IMR-90 (cell line): Measurements from ENCODE around the gene ABR. TPM values are rescaled to one million over a fixed set of nuclear protein-coding genes. Genes with fewer than 3 reads are reported as not detected.

ENCODE experiments used
- ATAC-seq: fragments of 200-7000 bp; cut with Tn5 transposase; 2 replicates; pipeline ENCODE4 v1.9.1; 2020; ENCODE audit warnings: low read depth, mild to moderate bottlenecking, moderate library complexity
- BruUV-seq: library from RNA; stranded (reverse); fragments of 400-500 nt; replicated peaks from 2 replicates; lab custom pipeline; 2021; lab: Mats Ljungman, UMichigan
- CTCF ChIA-PET: fragments of 300-600 bp; formaldehyde crosslinking; extraction: SDS; loops from one replicate; lab custom pipeline; 2021; ENCODE audit warnings: antibody characterized with exemption; lab: Yijun Ruan, JAX
- POLR2A ChIA-PET: fragments of 300-600 bp; sonication (Branson Sonifier 250); formaldehyde crosslinking; loops from one replicate; lab custom pipeline; 2022; ENCODE audit warnings: antibody characterized with exemption; ENCODE audit not compliant: unreplicated experiment; lab: Charles Lee
- DNase-seq: peaks from one replicate; pipeline ENCODE4 v3.0.0; 2013
- H2AFZ ChIP-seq: replicated peaks from 2 replicates; pipeline ENCODE3; 2013; ENCODE audit warnings: low read length, mild to moderate bottlenecking; ENCODE audit not compliant: poor library complexity
- H2AK5ac ChIP-seq: 2 replicates; pipeline ENCODE4 v1.6.1; 2013; ENCODE audit warnings: low read depth, low read length, inconsistent platforms
- H2AK9ac ChIP-seq: replicated peaks from 2 replicates; pipeline ENCODE3; 2013; ENCODE audit warnings: mild to moderate bottlenecking, low read depth, low read length, moderate library complexity; ENCODE audit not compliant: poor library complexity
- H2BK120ac ChIP-seq: 2 replicates; pipeline ENCODE4 v1.6.1; 2013; ENCODE audit warnings: low read depth, low read length, inconsistent platforms
- H2BK15ac ChIP-seq: 3 replicates; pipeline ENCODE4 v1.6.1; 2013; ENCODE audit warnings: low read depth, low read length, inconsistent platforms
- H2BK20ac ChIP-seq: 2 replicates; pipeline ENCODE4 v1.6.1; 2013; ENCODE audit warnings: low read depth, mild to moderate bottlenecking, inconsistent platforms, low read length, moderate library complexity
- H2BK5ac ChIP-seq: 2 replicates; pipeline ENCODE4 v1.6.1; 2013; ENCODE audit warnings: mild to moderate bottlenecking, low read depth, low read length, inconsistent platforms; ENCODE audit not compliant: poor library complexity, severe bottlenecking
- H3K14ac ChIP-seq: replicated peaks from 2 replicates; pipeline ENCODE4 v1.6.1; 2013; ENCODE audit warnings: low read depth, low read length, inconsistent platforms
- H3K18ac ChIP-seq: 2 replicates; pipeline ENCODE4 v1.6.1; 2013; ENCODE audit warnings: low read depth, low read length, control low read depth
- H3K23ac ChIP-seq: 2 replicates; pipeline ENCODE4 v1.6.1; 2013; ENCODE audit warnings: low read depth, low read length, inconsistent platforms
- H3K27ac ChIP-seq: 2 replicates; pipeline ENCODE4 v1.5.1; 2013; ENCODE audit warnings: mild to moderate bottlenecking, control low read depth, low read length; ENCODE audit not compliant: insufficient read depth
- H3K27me3 ChIP-seq: 2 replicates; pipeline ENCODE4 v1.6.1; 2013; ENCODE audit warnings: low read length; ENCODE audit not compliant: control insufficient read depth, insufficient read depth
- H3K36me3 ChIP-seq: 2 replicates; pipeline ENCODE4 v1.6.1; 2013; ENCODE audit warnings: low read length, mixed read lengths; ENCODE audit not compliant: control insufficient read depth, insufficient read depth
- H3K4ac ChIP-seq: 2 replicates; pipeline ENCODE4 v1.6.1; 2013; ENCODE audit warnings: low read depth, low read length, inconsistent platforms
- H3K4me1 ChIP-seq: 2 replicates; pipeline ENCODE4 v1.6.1; 2013; ENCODE audit warnings: low read length, mixed read lengths; ENCODE audit not compliant: control insufficient read depth, insufficient read depth
- H3K4me2 ChIP-seq: 2 replicates; pipeline ENCODE4 v1.6.1; 2013; ENCODE audit warnings: low read depth, mild to moderate bottlenecking, control low read depth, low read length, moderate library complexity
- H3K4me3 ChIP-seq: 2 replicates; pipeline ENCODE4 v1.5.1; 2013; ENCODE audit warnings: low read depth, mild to moderate bottlenecking, control low read depth, low read length, moderate library complexity; ENCODE audit not compliant: insufficient read depth
- H3K56ac ChIP-seq: 2 replicates; pipeline ENCODE4 v1.6.1; 2013; ENCODE audit warnings: low read length, inconsistent platforms; ENCODE audit not compliant: insufficient read depth; ENCODE audit errors: extremely low read depth
- H3K79me1 ChIP-seq, 2 experiments: 2 replicates each; pipeline ENCODE4 v1.6.1; 2013; ENCODE audit warnings: low read length in 2 of 2, inconsistent platforms in 1 of 2, low read depth in 1 of 2
- H3K9ac ChIP-seq: 2 replicates; pipeline ENCODE4 v1.6.1; 2013; ENCODE audit warnings: low read depth, low read length, control low read depth
- H3K9me1 ChIP-seq: 2 replicates; pipeline ENCODE4 v1.6.1; 2013; ENCODE audit warnings: low read length, inconsistent platforms; ENCODE audit not compliant: insufficient read depth
- H3K9me3 ChIP-seq: 2 replicates; pipeline ENCODE4 v1.6.1; 2013; ENCODE audit warnings: low read length; ENCODE audit not compliant: control insufficient read depth, insufficient read depth
- H4K20me1 ChIP-seq: 2 replicates; pipeline ENCODE4 v1.6.1; 2013; ENCODE audit warnings: low read length, inconsistent platforms; ENCODE audit not compliant: insufficient read depth
- H4K5ac ChIP-seq: 2 replicates; pipeline ENCODE4 v1.6.1; 2013; ENCODE audit warnings: mild to moderate bottlenecking, low read depth, low read length, control low read depth
- H4K8ac ChIP-seq, 2 experiments: 2 replicates each; pipeline ENCODE4 v1.6.1; 2013; ENCODE audit warnings: low read depth in 2 of 2, low read length in 2 of 2, control low read depth in 1 of 2, inconsistent platforms in 1 of 2
- H4K91ac ChIP-seq: 2 replicates; pipeline ENCODE4 v1.6.1; 2013; ENCODE audit warnings: low read depth, low read length, inconsistent platforms; ENCODE audit not compliant: insufficient read depth
- BHLHE40 ChIP-seq: fragments of 150-350 bp; IDR thresholded peaks from 2 replicates; pipeline ENCODE4 v1.6.1; 2016; ENCODE audit warnings: mild to moderate bottlenecking, low read depth, low read length
- CEBPB ChIP-seq: IDR thresholded peaks from 2 replicates; pipeline ENCODE4 v1.6.1; 2012; ENCODE audit warnings: low read depth, low read length, improper control_type of control experiment
- CHD1 ChIP-seq: IDR thresholded peaks from 2 replicates; pipeline ENCODE4 v1.6.1; 2012; ENCODE audit warnings: low read depth, low read length, improper control_type of control experiment
- ELK1 ChIP-seq: fragments of 150-350 bp; IDR thresholded peaks from 2 replicates; pipeline ENCODE4 v1.6.1; 2016; ENCODE audit warnings: low read depth, mild to moderate bottlenecking, low read length, moderate library complexity, borderline replicate concordance
- FOS ChIP-seq: fragments of 150-350 bp; IDR thresholded peaks from 2 replicates; pipeline ENCODE4 v1.6.1; 2016; ENCODE audit warnings: low read depth, low read length
- MAFK ChIP-seq: IDR thresholded peaks from 2 replicates; pipeline ENCODE4 v1.6.1; 2012; ENCODE audit warnings: low read depth, low read length, improper control_type of control experiment
- MAZ ChIP-seq: IDR thresholded peaks from 2 replicates; pipeline ENCODE4 v1.6.1; 2012; ENCODE audit warnings: low read depth, mild to moderate bottlenecking, low read length, improper control_type of control experiment, moderate library complexity, borderline replicate concordance
- MXI1 ChIP-seq: IDR thresholded peaks from 2 replicates; pipeline ENCODE4 v1.6.1; 2012; ENCODE audit warnings: low read depth, mild to moderate bottlenecking, low read length, moderate library complexity, borderline replicate concordance
- NFE2L2 ChIP-seq: fragments of 150-350 bp; IDR thresholded peaks from 2 replicates; pipeline ENCODE4 v1.6.1; 2016; ENCODE audit warnings: low read depth, mild to moderate bottlenecking, low read length
- POLR2A ChIP-seq: IDR thresholded peaks from 2 replicates; pipeline ENCODE4 v1.6.1; 2012; ENCODE audit warnings: mild to moderate bottlenecking, low read depth, low read length
- RAD21 ChIP-seq: IDR thresholded peaks from 2 replicates; pipeline ENCODE4 v1.6.1; 2012; ENCODE audit warnings: low read length, improper control_type of control experiment
- RCOR1 ChIP-seq: IDR thresholded peaks from 2 replicates; pipeline ENCODE4 v1.6.1; 2012; ENCODE audit warnings: mild to moderate bottlenecking, low read length, improper control_type of control experiment; ENCODE audit not compliant: insufficient replicate concordance
- RFX5 ChIP-seq: IDR thresholded peaks from 2 replicates; pipeline ENCODE4 v1.8.0; 2012; ENCODE audit warnings: low read depth, mild to moderate bottlenecking, low read length, moderate library complexity
- SMC3 ChIP-seq: fragments of 150-350 bp; IDR thresholded peaks from 2 replicates; pipeline ENCODE4 v1.6.1; 2016; ENCODE audit warnings: low read depth, mild to moderate bottlenecking, antibody characterized with exemption, low read length, moderate library complexity
- USF2 ChIP-seq: fragments of 150-350 bp; IDR thresholded peaks from 2 replicates; pipeline ENCODE4 v1.6.1; 2017; ENCODE audit warnings: mild to moderate bottlenecking, antibody characterized with exemption, low read length, low read depth
- WGBS, 2 experiments: methylation state at CpG; one replicate each; pipeline versions ENCODE4 v1.1.5 to v1.1.7; 2013; ENCODE audit warnings: missing lambda C conversion rate in 2 of 2; ENCODE audit not compliant: insufficient read length in 1 of 2; ENCODE audit errors: extremely low coverage in 2 of 2; 5-methylcytosine and 5-hydroxymethylcytosine counted together
- dilution Hi-C: fragments of 300-500 bp; cut with HindIII; formaldehyde crosslinking; loops from one replicate; pipeline ENCODE4 v1.14.3; 2018; ENCODE audit warnings: low sequenced_read_pairs; ENCODE audit not compliant: unreplicated experiment
- in situ Hi-C: fragments of 300-500 bp; cut with MboI; formaldehyde crosslinking; loops from 3 replicates; pipeline ENCODE4 v1.14.3; 2019; ENCODE audit warnings: low sequenced_read_pairs, inconsistent platforms, mixed read lengths
- intact Hi-C: fragments of 100-400 bp; cut with micrococcal nuclease; formaldehyde crosslinking; loops from 2 replicates; pipeline ENCODE4 v1.10.0; 2022
- polyA plus RNA-seq, 3 experiments: library from polyadenylated mRNA; depleted of rRNA; stranded (reverse); fragments of >200 nt; gene quantifications; 2 replicates each; pipeline ENCODE4 v1.2.3, GENCODE V29; 2012; ENCODE audit warnings: low replicate concordance in 1 of 3
- total RNA-seq: library from RNA; depleted of rRNA; stranded (reverse); fragments of >200 nt; gene quantifications from 2 replicates; pipeline ENCODE4 v1.2.3, GENCODE V29; 2012
- TF ChIP-seq, protein P1 (sequence below): conservative IDR thresholded peaks from 2 replicates; pipeline ENCODE4 v1.5.1; 2012; ENCODE audit warnings: mild to moderate bottlenecking, low read depth, low read length, improper control_type of control experiment

ABR gene
- total and polyA plus RNA-seq, 2 of the 4 experiments (the other 2 are of a cell fraction), result 28.3 to 79.7 TPM

GRCh38 chr17:1146561-1147265 is 33.1 kb downstream of the ABR start:
- no peaks in the 10 kb centered on the region for H3K9me3 ChIP-seq
- no peak overlapping the region for H4K8ac ChIP-seq
- no peak for TF ChIP-seq MXI1
- TF ChIP-seq BHLHE40, result no peak
- no peak for TF ChIP-seq FOS
- TF ChIP-seq CEBPB, result no peak
- no peak for TF ChIP-seq SMC3
- no peak for TF ChIP-seq POLR2A
- TF ChIP-seq RFX5, result no peak
- TF ChIP-seq ELK1, result no peak
- no peak for TF ChIP-seq NFE2L2
- no peak for TF ChIP-seq RCOR1
- no peak for TF ChIP-seq MAZ
- TF ChIP-seq MAFK, result no peak
- TF ChIP-seq USF2, result no peak
- no peak for TF ChIP-seq RAD21
- TF ChIP-seq, protein P1, sequence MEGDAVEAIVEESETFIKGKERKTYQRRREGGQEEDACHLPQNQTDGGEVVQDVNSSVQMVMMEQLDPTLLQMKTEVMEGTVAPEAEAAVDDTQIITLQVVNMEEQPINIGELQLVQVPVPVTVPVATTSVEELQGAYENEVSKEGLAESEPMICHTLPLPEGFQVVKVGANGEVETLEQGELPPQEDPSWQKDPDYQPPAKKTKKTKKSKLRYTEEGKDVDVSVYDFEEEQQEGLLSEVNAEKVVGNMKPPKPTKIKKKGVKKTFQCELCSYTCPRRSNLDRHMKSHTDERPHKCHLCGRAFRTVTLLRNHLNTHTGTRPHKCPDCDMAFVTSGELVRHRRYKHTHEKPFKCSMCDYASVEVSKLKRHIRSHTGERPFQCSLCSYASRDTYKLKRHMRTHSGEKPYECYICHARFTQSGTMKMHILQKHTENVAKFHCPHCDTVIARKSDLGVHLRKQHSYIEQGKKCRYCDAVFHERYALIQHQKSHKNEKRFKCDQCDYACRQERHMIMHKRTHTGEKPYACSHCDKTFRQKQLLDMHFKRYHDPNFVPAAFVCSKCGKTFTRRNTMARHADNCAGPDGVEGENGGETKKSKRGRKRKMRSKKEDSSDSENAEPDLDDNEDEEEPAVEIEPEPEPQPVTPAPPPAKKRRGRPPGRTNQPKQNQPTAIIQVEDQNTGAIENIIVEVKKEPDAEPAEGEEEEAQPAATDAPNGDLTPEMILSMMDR, result no peak
- TF ChIP-seq CHD1, result no peak
- no peak overlapping the region for H3K4me3 ChIP-seq
- no peak overlapping the region for H2BK120ac ChIP-seq
- no peak overlapping the region for H2BK20ac ChIP-seq
- DNase-seq, result no peak
- H2AK9ac ChIP-seq, result no peak overlapping the region
- H3K56ac ChIP-seq, result no peak overlapping the region
- no peak overlapping the region for H3K23ac ChIP-seq
- peaks cover 11% of the 10 kb centered on the region; the same call in 1 of the 2 replicates for H3K36me3 ChIP-seq
- H3K79me1 ChIP-seq, result no peaks in the 10 kb centered on the region; a peak in 1 of 4 replicates
- H2AFZ ChIP-seq, result no peak overlapping the region
- POLR2A ChIA-PET, result no interaction called here
- H3K4me2 ChIP-seq, result no peak overlapping the region
- peaks cover 2% of the 10 kb centered on the region; the same call in 1 of the 2 replicates for H3K4me1 ChIP-seq
- H3K9ac ChIP-seq, result no peak overlapping the region
- peaks cover 63% of the 10 kb centered on the region for H4K20me1 ChIP-seq
- H2BK5ac ChIP-seq, result no peak overlapping the region
- H3K27me3 ChIP-seq, result no peaks in the 10 kb centered on the region; the same call in 1 of the 2 replicates
- CTCF ChIA-PET, result no interaction called here
- H2AK5ac ChIP-seq, result no peak overlapping the region
- H3K27ac ChIP-seq, result no peak overlapping the region
- H3K14ac ChIP-seq, result no peak overlapping the region
- 76% methylated on average over 2 of the region's 9 CpGs; no CpG with 5 or more reads in 1 of the 2 experiments for WGBS, 2 experiments
- no TSS peak for BruUV-seq
- H3K18ac ChIP-seq, result no peak overlapping the region
- no peak overlapping the region for H3K4ac ChIP-seq
- no peak for ATAC-seq
- 0 out of 2 replicates have a peak, but pooled peaks cover 10% of the 10 kb centered on the region for H3K9me1 ChIP-seq
- H4K91ac ChIP-seq, result no peak overlapping the region
- intact Hi-C loops (no loop called here), dilution Hi-C loops (no loop called here), in situ Hi-C loops (no loop called here)
- H4K5ac ChIP-seq, result no peak overlapping the region
- no peak overlapping the region for H2BK15ac ChIP-seq
